Smooth muscle cell (in vitro differentiated cells): ENCODE results near the gene FAM117A. TPM values are rescaled to one million over a fixed set of nuclear protein-coding genes. Genes with fewer than 3 reads are reported as not detected.

Experiments used
- DNase-seq: peaks from one replicate; lab custom pipeline; 2025; ENCODE audit not compliant: unreplicated experiment; lab: John Stamatoyannopoulos, UW
- H2AFZ ChIP-seq: fragments of 200-600 bp; sonication (generic); 2 replicates; pipeline ENCODE4 v1.6.0; 2016; ENCODE audit warnings: antibody characterized with exemption, low read depth, mild to moderate bottlenecking
- H3F3A ChIP-seq: fragments of 200-600 bp; sonication (generic); 2 replicates; pipeline ENCODE4 v1.6.0; 2017; ENCODE audit warnings: antibody characterized with exemption, low read depth
- H3K27ac ChIP-seq: fragments of 200-600 bp; sonication (generic); 2 replicates; pipeline ENCODE4 v1.5.1; 2016; ENCODE audit warnings: low read depth, mild to moderate bottlenecking
- H3K27me3 ChIP-seq: fragments of 200-600 bp; sonication (generic); 2 replicates; pipeline ENCODE4 v1.6.1; 2016; ENCODE audit warnings: low read depth, mild to moderate bottlenecking
- H3K36me3 ChIP-seq: fragments of 200-600 bp; sonication (generic); 2 replicates; pipeline ENCODE4 v1.5.1; 2016; ENCODE audit warnings: low read depth
- H3K4me1 ChIP-seq: fragments of 200-600 bp; sonication (generic); 2 replicates; pipeline ENCODE4 v1.5.1; 2016; ENCODE audit warnings: low read depth
- H3K4me2 ChIP-seq: fragments of 200-600 bp; sonication (generic); 2 replicates; pipeline ENCODE4 v1.6.0; 2016; ENCODE audit warnings: mild to moderate bottlenecking
- H3K4me3 ChIP-seq: fragments of 200-600 bp; sonication (generic); 2 replicates; pipeline ENCODE4 v1.5.1; 2016; ENCODE audit warnings: mild to moderate bottlenecking
- H3K79me2 ChIP-seq: fragments of 200-600 bp; sonication (generic); 2 replicates; pipeline ENCODE4 v1.6.0; 2016; ENCODE audit warnings: low read depth, mild to moderate bottlenecking
- H3K9ac ChIP-seq: fragments of 200-600 bp; sonication (generic); 2 replicates; pipeline ENCODE4 v1.6.0; 2016; ENCODE audit warnings: low read depth
- H3K9me3 ChIP-seq: fragments of 200-600 bp; sonication (generic); replicated peaks from 2 replicates; pipeline ENCODE4 v1.5.1; 2016; ENCODE audit warnings: low read depth
- H4K20me1 ChIP-seq: fragments of 200-600 bp; sonication (generic); 2 replicates; pipeline ENCODE4 v1.6.0; 2016; ENCODE audit warnings: low read depth
- WGBS: methylation state at CpG from one replicate; pipeline ENCODE4 v1.1.7; 2016; ENCODE audit warnings: low lambda C conversion rate; 5-methylcytosine and 5-hydroxymethylcytosine counted together
- polyA plus RNA-seq: library from polyadenylated mRNA; unstranded; fragments of >200 nt; fragmentation: Nextera tagmentation; extraction: Ambion mirVana; gene quantifications from 2 replicates; pipeline ENCODE4 v1.2.1, GENCODE V29; 2016
- total RNA-seq: library from RNA; depleted of rRNA; stranded (reverse); fragments of >200 nt; gene quantifications from 2 replicates; pipeline ENCODE4 v1.2.3, GENCODE V29; 2014
- TF ChIP-seq, protein P1 (sequence below): fragments of 200-600 bp; sonication (generic); IDR thresholded peaks from 2 replicates; pipeline ENCODE4 v1.5.1; 2017; ENCODE audit warnings: borderline replicate concordance, mild to moderate bottlenecking, antibody characterized with exemption; ENCODE audit not compliant: insufficient read depth, poor library complexity, severe bottlenecking

FAM117A gene
- total and polyA plus RNA-seq, 2 experiments from 2014 or later = 4.9 to 6.3 TPM

DNA sequence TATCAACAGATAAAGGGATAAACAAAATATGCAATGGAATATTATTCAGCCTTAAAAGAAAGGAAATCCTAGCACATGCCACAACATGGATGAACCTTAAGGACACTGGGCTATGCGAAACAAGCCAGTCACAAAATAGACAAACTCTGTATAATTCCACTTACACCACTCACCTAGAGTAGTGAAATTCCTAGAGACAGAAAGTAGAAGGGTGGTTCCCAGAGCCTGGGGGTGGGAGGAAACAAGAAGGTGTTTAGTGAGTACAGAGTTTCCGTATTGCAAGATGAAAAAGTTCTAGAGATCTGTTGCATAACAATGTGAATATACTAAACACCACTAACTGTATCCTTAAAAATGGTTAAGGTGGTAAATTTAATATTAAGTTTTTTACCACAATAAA is 96.1 kb downstream of the FAM117A start:
- Histone ChIP-seq H3K79me2 (peaks cover 96% of the 10 kb centered on the region), H3F3A (peaks cover 4% of the 10 kb centered on the region), H2AFZ (no peak overlapping the region), H3K27me3 (no peaks in the 10 kb centered on the region), H3K4me2 (no peak overlapping the region), H3K4me3 (no peak overlapping the region), H3K36me3 (no peaks in the 10 kb centered on the region), H3K4me1 (no peaks in the 10 kb centered on the region), H3K9ac (no peak overlapping the region), H3K27ac (no peak overlapping the region), H3K9me3 (no peaks in the 10 kb centered on the region), H4K20me1 (peaks cover 86% of the 10 kb centered on the region)
- 89% methylated on average over 2 of the region's 2 CpGs for whole genome bisulfite sequencing
- TF ChIP-seq, protein P1, sequence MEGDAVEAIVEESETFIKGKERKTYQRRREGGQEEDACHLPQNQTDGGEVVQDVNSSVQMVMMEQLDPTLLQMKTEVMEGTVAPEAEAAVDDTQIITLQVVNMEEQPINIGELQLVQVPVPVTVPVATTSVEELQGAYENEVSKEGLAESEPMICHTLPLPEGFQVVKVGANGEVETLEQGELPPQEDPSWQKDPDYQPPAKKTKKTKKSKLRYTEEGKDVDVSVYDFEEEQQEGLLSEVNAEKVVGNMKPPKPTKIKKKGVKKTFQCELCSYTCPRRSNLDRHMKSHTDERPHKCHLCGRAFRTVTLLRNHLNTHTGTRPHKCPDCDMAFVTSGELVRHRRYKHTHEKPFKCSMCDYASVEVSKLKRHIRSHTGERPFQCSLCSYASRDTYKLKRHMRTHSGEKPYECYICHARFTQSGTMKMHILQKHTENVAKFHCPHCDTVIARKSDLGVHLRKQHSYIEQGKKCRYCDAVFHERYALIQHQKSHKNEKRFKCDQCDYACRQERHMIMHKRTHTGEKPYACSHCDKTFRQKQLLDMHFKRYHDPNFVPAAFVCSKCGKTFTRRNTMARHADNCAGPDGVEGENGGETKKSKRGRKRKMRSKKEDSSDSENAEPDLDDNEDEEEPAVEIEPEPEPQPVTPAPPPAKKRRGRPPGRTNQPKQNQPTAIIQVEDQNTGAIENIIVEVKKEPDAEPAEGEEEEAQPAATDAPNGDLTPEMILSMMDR = no peak
- no peak for DNase-seq

DNA sequence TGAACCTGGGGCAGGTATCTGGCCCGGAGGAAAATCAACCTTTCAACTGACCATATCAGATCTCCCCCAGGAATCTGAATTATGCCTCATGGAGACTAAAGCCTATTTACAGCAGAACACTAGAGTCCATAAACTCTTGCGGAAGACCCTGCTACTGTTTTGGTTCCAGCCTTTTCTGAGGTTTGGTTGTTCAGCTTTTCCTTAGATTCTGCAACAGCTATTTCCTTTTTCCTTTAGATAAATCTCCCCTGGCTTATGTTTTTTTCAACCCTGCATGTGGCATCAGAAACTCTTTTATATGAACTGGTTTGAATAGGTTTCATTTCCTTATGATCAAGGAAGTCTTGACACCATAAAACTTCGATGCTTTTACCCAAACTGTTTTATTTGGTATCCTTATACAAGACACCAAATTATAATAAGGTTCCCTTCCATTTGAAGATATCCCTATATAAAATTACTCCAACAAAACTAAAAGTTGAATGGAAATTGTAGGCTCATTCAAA is 99.2 kb downstream of the FAM117A start:
- TF ChIP-seq, protein P1 = no peak
- H3K27me3 ChIP-seq = no peaks in the 10 kb centered on the region
- no peaks in the 10 kb centered on the region for H3K9me3 ChIP-seq
- no peak overlapping the region for H3K4me3 ChIP-seq
- no peak overlapping the region for H3K9ac ChIP-seq
- no peak overlapping the region for H2AFZ ChIP-seq
- H3K4me1 ChIP-seq = no peaks in the 10 kb centered on the region
- peaks cover 95% of the 10 kb centered on the region for H3K79me2 ChIP-seq
- H3K36me3 ChIP-seq = no peaks in the 10 kb centered on the region
- no peaks in the 10 kb centered on the region for H3F3A ChIP-seq
- no peak overlapping the region for H3K27ac ChIP-seq
- DNase-seq = no peak
- no peak overlapping the region for H3K4me2 ChIP-seq
- 92% methylated on average over 3 of the region's 3 CpGs for WGBS
- H4K20me1 ChIP-seq = peaks cover 86% of the 10 kb centered on the region

Other genes starting within 250 kb of the FAM117A start
- 1.8 and 3.6 TPM in 2 replicates for gene NXPH3, start 188.3 kb downstream of the FAM117A start, total RNA-seq
- 1.3 and 1.5 TPM in 2 replicates for gene NXPH3, start 188.3 kb downstream of the FAM117A start, polyA plus RNA-seq
- 36.5 and 55.0 TPM in 2 replicates for gene SPOP, start 86.0 kb downstream of the FAM117A start, total RNA-seq
- gene SPOP, start 86.0 kb downstream of the FAM117A start, polyA plus RNA-seq = 54.9 and 69.8 TPM in 2 replicates
- gene SLC35B1, start 56.2 kb downstream of the FAM117A start, total RNA-seq = 116 and 126 TPM in 2 replicates
- gene SLC35B1, start 56.2 kb downstream of the FAM117A start, polyA plus RNA-seq = 98.9 and 111 TPM in 2 replicates
- gene KAT7, start 24.6 kb upstream of the FAM117A start, total RNA-seq = 22.7 and 32.0 TPM in 2 replicates
- 17.2 and 21.7 TPM in 2 replicates for gene KAT7, start 24.6 kb upstream of the FAM117A start, polyA plus RNA-seq
- not detected in 2 replicates for gene TAC4, start 83.9 kb upstream of the FAM117A start, total RNA-seq
- gene TAC4, start 83.9 kb upstream of the FAM117A start, polyA plus RNA-seq = not detected in 2 replicates
- gene DLX4, start 205.1 kb upstream of the FAM117A start, total RNA-seq = not detected in 2 replicates
- 0.19 and 0.51 TPM in 2 replicates for gene DLX4, start 205.1 kb upstream of the FAM117A start, polyA plus RNA-seq
- 9.7 TPM in 1 of 2 replicates, not detected in the other for gene DLX3, start 231.1 kb upstream of the FAM117A start, total RNA-seq
- 1.4 and 3.8 TPM in 2 replicates for gene DLX3, start 231.1 kb upstream of the FAM117A start, polyA plus RNA-seq